GM18508 (cell line): ENCODE results near the gene MYH10.

Experiments used
- ATAC-seq: cut with Tn5 transposase; IDR thresholded peaks from one replicate; pipeline ENCODE4 v1.9.1; 2021; ENCODE audit warnings: moderate number of reproducible peaks; ENCODE audit not compliant: insufficient read depth, unreplicated experiment

Gene MYH10

DNA sequence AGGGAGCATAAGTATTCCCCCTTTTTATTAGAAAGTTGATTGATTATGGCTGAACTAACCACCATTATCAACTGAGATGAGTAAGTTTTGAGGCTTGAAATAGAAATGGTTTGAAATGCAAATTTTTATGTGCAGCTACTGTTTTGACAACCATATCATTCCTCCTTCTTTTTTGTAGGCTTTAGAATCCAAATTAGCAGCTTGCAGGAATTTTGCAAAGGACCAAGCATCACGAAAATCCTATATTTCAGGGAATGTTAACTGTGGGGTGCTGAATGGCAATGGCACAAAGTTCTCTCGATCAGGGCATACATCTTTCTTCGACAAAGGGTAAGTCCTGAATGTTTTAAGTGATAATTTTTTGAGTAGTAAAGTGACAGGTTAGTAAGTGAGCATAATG, 170.7 kb downstream of the MYH10 start:
- no peak for ATAC-seq

DNA sequence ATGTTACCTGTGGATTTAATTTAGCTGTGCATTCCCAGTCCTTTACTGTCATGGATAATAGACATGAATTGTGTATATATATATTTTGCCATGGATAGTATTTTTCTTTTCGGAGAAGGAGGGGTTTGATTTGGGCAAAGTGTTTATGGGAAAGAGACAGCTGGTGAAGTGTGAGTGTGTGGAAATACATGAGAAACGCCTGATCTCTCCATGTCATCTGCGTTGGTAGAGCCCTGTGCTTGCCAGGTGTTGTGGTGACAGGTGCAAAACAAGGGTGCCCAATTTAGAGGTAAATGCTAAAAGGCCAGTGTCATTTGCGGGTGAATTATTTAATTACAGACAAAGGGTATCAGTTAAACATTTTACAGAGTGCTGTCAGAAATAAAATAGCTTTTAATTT, 171.4 kb downstream of the MYH10 start:
- ATAC-seq = no peak

DNA sequence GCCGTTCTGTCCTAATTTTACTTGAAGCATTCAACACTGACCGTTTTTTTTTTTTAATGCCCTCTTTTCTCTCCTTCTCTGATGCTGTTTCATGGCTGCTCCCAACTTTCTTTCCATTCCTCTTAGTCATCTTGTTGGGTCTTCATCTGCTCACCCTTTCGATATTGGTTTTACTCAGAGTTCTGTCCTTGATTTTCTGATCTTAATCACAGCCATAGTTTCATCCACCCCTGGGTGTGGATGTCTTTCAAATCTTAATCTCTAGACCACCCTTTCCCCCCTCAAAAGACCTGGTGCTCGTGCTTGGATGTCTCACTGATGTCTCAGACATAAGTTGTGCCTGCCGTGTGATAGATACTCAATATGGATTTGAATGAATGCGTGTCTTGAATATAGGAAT, 172.4 kb downstream of the MYH10 start:
- ATAC-seq = no peak

DNA sequence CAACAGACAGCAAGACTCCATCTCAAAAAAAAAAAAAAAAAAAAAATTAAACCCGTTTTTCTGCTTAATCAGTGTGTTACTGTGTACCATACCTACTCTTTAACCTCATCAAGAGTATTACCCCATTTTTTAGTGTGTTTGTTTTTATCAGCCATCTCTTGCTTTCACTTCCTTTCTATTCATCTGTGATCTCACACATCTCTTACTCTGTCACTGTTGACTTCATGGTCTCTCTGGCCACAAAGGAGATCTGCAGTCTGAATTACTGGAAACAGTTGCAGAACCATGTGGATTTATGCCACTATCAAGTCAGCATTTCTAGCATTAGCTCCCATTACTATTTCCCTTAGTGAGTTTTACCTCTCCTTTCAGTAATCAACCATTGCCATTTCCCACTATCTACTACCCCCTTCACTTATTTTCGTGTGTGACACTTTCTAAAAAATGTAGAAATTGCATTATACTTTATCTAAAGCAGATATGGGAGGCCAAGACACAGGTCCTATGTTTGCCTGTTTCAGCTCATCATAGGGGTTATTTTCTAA, 174.8 kb downstream of the MYH10 start:
- ATAC-seq = no peak

DNA sequence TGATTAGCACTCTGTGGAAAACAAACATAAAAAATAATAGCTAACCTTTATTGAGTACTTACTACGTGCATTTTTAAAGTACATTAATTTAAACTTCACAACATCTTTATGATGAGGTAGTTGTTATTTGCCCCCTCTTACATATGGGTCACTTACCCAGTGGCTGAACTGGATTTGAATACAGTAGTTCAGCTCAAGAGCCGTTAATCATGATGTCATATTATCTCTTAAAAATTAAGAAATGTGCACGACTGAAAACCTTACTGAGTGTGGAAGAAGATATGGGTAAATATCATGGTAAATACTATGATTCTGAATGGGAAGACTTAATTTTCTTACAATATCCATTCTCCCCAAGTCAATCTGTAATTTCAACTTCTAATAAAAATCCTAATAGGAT, 177.2 kb downstream of the MYH10 start:
- ATAC-seq = no peak

DNA sequence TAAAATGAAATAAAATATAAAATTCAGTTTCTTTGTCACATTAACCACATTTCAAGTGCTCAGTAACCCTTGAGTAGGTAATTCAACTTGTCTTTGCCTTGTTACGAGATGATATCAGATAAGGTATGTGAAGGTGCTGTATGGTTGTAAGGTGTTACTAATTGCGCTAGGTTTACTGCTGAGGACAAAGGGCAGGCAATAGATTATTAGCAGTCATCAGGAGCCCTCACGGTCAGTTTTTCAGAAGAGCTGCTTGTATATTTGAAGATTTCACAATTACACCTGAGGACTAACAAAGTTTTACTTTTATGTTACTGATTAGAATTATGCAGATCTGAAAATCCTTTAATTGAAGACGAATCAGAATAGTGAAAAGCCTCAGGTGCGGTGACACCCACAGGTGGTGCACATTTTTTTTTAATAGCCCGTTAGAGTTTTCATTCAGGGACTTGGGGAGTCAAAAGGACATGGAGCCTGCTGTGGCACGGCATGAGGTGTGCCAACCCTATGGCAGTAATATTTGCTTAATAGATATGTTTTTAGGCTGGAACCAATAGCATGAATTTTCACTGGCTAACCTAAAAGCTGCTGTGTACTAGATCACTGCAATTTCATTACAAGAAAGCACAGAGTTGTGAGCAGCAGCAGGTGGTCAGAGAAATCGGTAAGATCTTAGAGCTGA, 178.5 kb downstream of the MYH10 start:
- ATAC-seq = no peak

DNA sequence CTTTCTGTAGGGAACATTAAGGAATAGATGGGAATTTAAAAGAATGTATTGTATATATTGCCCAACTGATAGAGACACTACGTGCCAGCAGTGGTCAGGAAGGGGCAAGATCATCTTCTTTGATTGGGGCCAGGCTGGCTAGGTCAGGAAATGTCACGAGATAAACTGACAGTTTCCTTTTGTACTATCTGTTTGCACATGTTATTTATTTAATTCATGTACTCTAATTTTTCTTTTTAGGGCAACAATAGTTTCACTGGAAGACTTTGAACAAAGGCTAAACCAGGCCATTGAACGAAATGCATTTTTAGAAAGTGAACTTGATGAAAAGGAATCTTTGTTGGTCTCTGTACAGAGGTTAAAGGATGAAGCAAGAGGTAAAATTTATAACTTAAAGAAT, 182.2 kb downstream of the MYH10 start:
- no peak for ATAC-seq

DNA sequence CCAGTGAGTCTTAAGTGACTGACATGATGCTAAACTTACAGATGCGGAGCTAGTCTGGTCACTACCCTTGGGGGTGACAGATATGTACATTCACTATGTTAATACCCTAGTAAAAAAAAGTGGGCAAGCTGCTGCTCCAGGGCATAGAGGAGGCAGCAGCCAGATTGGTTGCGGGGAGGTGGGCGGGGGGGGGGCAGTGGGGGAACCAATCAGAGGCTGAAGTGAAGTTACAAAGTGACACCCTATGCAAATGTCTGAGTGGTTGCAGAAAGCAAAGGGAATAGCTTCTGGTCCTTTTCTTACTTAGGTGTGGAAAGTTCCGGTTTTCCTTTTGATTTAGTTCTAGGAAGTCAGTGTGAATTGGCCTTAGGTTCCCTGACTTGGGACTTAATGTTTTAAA, 182.7 kb downstream of the MYH10 start:
- no peak for ATAC-seq

DNA sequence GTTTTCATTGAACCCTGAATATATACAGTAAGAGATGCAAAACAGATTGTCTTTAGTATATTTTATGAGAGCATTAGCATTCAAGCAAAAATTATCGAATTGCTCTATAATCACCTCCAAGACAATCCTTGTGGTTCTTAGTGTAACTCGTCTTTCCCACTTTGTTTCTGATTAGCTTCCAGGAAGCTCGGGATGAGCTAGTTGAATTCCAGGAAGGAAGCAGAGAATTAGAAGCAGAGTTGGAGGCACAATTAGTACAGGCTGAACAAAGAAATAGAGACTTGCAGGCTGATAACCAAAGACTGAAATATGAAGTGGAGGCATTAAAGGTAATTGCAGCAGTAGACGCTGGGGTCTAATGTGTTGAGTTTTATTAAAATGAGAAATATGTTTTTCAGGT, 185.0 kb downstream of the MYH10 start:
- no peak for ATAC-seq

DNA sequence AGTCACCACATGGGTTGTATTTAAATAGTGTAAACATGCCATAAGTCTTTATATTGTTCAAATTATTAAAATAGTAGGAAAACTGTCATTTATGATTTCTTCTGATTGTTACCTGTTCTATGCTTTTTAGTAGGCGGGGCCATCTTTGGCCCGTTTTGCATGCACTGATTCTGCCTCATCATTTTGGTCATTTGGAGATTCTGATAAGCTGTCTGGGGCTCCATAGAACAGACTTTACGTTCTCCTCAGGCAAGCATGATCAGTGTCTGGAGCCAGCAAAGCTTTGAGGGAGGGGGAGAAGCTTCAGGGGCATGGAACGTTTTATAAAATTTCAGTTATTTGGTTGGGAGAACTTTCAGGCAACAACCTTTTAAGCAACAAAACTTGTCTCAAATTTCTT, 186.0 kb downstream of the MYH10 start:
- no peak for ATAC-seq

DNA sequence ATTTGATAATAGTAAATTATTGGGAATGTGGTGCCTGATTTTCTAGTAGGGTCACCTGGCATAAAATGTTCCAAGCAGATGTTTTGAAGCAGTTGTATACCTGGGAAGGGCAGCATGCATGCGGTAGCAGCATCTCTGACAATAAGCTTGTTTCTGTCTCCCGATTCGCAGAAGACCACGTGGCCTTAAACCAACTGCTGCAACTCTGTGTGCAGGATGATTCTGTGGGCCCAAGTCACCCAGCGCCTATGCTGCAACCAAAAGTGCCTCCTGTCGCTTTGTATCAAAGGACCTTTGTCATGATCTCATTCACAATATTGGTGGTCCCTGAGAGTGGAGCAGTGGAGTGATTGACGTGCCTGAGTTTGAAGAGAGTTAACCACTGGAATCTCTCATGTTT, 186.8 kb downstream of the MYH10 start:
- ATAC-seq = no peak

DNA sequence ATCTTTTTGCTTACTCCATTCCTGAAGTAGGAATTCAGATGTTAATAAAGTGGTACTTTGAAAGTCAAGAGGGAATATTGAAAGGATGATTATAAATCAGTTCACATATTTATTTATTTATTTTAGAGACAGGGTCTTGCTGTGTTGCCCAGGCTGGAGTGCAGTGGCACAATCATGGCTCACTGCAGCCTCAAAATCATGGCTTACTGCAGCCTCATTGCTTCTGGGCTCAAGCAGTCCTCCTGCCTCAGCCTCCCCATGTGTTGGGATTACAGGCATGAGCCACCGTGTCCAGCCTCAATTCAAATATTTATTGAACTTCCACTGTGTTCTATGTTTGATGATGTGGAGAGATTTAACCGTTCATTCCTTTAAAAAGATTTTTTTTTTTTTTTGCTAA, 188.2 kb downstream of the MYH10 start:
- no peak for ATAC-seq

DNA sequence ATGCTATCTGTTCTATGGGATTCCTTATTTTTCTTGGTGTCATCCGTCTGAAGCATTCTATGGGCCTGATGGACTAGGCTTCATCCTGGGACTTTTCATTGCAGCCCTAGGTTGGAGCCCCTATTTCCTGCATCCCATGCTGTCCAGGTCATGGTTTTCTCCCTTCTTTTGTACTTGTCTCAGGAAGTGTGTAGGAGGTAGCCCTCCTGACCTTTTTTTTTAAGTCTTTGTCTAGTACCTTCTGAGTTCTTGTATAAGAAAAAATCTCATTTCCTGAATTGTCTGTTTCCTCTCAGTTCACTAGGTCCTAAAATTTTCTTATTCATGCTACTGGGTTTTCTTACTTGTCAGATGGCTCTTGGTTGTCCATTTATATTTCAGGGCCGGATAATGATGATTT, 188.8 kb downstream of the MYH10 start:
- no peak for ATAC-seq

DNA sequence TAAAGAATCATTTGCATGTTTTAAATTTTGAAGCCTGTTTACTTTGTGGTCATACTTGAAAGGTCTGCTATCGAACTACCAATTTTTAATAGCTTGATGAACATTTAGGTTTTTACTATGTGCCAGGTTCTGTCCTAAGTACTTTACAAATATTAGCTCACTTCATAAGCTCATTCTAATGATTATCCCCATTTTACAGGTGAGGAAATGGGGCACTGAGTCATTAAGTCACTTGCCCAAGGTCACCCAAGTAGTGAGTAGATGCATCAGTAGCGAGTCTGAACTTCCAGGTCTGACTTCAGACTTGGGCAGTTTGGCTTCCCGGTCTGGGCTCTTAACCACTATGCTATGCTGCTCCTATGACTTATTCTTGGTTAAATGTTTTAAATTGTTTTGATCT, 190.8 kb downstream of the MYH10 start:
- ATAC-seq = no peak

DNA sequence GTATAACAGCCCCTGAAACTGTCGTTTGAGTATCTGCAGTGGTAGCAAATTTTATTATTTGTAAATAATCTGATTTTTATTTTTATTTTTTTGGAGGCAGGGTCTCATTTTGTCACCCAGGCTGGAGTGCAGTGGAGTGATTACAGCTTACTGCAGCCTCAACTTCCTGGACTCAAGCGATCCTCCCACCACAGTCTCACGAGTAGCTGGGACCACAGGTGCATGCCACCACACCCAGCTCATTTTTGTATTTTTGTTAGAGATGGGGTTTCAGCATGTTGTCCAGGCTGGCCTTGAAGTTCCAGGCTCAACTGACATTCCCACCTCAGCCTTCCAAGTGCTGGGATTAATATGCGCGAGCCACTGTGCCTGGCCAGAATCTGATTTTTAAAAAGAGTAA, 192.1 kb downstream of the MYH10 start:
- ATAC-seq = no peak

DNA sequence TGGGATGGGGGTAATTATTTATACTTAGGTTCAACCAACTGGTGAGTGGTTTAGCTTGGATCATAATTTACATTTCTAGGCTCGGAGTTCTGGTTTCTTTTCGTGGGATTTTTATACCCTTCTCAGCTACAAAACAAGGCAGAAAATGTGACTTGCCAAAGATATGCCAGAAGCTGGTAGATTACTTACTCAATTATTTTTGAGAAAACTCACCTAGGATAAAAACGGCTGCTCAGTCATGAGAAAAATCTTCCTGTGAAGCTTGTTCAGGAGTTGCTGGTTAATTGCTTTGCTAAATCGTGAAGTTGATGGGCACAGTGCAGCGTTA, 193.7 kb downstream of the MYH10 start:
- ATAC-seq = no peak

DNA sequence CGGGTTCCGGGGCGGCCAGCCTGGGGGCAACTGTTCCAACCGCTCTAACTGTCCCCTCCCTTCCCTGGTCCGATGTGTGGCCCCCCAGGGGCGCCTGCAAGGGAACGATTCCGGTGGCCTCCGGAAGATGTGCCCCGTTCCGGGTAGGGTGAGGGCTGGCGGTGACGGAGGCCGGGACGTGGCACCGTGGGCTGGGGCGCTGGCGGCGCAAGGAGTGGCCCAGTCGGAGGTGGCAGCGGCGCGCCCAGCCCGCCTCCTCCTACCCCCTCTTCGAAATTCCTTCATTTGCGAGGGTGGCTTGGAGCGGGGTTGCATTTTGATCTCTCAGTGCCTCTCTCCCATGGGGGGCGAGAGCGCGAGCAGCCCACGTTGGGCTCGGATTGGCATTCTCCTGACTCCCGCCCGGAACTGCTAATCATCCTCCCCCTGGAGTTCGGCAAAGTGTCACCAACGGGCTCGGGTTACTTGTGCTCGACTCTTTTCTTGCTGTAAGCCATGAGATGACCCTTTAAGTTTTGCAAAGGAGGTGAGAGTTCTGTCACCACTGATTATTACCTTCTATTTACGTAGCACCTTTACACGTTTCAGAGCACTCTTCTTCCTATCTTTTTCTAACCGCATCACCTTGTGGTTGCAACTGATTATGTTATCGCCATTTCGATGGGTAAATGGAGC, 194.2 kb downstream of the MYH10 start:
- ATAC-seq = peak; percentile 24

DNA sequence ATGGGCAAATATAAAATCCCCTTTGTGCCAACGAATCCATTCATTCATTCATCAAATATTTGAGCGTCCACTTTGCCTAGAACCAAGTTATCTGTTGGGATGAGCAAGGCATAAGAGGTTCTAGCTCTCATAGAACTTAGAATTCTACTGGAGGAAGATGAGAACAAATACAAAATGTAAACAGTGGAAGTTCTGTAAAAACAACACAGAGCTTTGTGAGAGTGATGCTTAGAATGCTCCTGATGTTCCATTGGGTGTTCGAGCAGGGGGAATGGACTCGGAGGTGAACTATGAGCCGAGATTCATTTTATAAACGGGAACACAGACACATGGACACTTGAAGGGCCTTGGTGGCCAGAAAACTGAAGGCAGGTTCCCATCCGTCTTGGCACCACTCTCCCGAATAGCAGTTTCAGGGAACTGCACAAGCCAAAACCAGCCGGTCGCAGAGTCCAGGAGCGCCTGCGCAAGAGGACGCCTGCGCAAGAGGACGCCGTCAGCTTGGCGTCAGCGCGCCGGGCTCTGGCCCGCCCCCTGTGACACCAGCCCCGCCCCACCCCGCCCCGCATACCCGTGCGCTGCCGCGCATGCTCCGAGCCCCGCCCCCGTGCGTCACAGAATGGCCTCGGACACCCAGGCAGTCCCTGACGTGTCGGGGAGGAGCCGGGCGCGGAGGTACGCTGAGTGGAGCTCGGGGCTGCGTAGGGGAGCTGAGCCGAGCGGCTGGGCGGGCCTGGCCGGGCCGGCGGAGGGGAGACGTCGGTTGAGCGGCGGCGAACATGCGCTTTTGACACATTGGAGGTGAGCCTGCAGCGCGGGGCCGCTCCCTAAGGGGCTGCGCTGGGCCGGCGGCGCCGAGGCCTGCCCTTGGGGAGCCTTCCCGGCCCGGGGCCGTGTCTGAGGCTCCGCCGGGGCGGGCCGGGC, 195.0 kb downstream of the MYH10 start, which contains the start of gene NDEL1:
Gene NDEL1 (plus strand): TSS at position 640 of the 924 bp plus-strand sequence. CDS start 8,388 bp downstream, outside the sequence.
- peak; percentile 75 for ATAC-seq

DNA sequence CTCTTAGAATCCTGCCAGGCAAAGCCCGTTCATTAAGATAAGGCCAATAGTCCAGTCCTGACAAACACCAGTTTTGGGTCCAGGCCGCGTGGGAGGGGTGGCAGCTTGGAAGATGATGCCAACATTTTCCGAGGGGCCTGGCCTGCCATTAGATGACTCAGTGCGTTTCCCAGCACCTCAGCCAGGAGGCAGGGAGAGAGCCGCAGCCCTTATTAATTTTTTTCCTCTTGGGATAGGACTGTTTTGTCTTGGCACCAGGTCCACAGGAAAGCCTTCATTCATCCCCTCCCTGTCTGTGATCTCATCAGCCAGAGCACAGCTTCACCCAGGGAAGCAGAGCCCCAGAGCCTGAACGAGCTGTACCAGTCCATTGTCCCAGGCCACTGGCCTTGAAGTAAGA, 199.6 kb downstream of the MYH10 start:
- no peak for ATAC-seq

DNA sequence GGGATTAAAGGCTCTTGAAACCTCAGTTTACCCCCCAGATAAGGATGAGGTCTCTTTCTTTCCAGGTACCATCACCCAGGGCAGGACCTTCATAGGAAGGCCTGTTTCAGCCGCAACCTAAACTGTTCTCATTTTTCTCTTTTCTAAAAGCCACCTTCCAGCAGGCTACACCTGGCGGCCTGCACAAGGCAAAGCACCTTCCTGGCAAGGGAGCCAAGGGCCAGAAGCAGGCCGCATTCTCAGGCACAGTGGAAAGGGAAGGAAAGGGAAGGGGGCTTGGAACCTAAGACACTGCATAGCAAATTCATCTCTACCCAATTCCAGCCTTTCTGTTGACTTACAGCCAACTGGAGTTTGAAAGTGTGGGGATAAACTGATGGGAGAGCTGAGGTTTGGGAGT, 203.7 kb downstream of the MYH10 start:
- ATAC-seq = no peak

DNA sequence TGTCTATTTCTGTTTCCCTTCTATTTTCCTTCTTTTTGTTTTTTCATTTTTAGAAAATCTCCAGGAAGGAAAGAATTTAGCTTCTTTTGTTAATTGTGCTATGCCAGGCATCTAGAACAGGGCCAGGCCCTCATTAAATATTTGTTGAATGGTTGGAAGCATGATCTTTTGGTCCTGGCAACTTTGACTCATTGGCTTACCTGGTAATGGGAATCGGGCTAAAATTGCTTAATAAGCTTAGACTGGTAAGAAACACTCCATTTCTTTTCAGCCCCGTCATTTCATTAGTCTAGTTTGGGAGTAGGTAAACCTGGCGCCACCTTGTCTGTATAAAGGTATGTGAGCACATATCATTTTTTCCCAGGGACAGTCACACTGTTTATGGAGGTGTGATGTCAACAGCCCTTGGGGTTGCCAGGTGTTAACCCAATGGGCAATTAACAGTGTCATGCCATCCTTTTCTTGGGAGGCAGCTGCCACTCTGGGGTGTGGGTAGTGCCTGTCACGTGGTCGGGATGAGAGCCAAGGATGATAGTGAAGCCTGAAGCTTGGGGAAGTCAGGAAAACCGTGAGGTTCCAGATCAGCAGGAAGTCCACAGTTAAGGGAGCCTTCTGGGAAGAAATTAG, 204.3 kb downstream of the MYH10 start:
- ATAC-seq = no peak
